Measurements from ENCODE around the gene OAS3. TPM values are rescaled to one million over a fixed set of nuclear protein-coding genes. Genes with fewer than 3 reads are reported as not detected.

The OAS3 gene
- total and polyA plus RNA-seq, 12 donors: 3.0 to 28.0 (median 8.5) TPM

DNA sequence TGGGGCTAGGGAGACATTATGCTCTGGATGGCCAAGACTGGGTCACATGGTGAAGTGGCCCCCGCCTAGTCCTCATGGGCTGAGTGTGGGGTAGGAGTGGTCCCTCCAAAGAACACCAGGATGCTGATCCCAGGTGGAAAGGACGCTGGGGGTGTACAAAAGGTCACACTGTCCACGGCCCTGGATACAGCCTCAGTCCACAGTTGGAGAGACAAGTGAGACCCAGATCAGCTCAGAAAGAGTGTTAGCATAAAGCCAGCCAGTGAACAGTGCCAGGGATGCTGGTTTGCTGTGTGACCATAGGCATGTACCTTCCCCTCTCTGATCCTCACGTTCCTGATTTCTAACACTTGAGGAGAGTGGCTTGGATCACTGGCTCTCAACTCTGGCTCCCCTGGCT is 26.6 kb downstream of the OAS3 start:
- peaks cover 0 to 100% (median 41%) of the 10 kb centered on the region in 9 donors for H3K36me3 ChIP-seq
- intact Hi-C loops (cut with DNase I): no loop called here
- TF ChIP-seq, protein P1, sequence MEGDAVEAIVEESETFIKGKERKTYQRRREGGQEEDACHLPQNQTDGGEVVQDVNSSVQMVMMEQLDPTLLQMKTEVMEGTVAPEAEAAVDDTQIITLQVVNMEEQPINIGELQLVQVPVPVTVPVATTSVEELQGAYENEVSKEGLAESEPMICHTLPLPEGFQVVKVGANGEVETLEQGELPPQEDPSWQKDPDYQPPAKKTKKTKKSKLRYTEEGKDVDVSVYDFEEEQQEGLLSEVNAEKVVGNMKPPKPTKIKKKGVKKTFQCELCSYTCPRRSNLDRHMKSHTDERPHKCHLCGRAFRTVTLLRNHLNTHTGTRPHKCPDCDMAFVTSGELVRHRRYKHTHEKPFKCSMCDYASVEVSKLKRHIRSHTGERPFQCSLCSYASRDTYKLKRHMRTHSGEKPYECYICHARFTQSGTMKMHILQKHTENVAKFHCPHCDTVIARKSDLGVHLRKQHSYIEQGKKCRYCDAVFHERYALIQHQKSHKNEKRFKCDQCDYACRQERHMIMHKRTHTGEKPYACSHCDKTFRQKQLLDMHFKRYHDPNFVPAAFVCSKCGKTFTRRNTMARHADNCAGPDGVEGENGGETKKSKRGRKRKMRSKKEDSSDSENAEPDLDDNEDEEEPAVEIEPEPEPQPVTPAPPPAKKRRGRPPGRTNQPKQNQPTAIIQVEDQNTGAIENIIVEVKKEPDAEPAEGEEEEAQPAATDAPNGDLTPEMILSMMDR (IDR thresholded peaks at IDR 0.05): no peak
- H3K27ac ChIP-seq: no peak overlapping the region
- DNase-seq (no peak), ATAC-seq (no peak)
- H3K4me1 ChIP-seq: no peaks in the 10 kb centered on the region
- no peaks in the 10 kb centered on the region for H3K9me3 ChIP-seq
- 87 to 89% methylated on average over 4 of the region's 4 CpGs for WGBS, 2 donors
- no peak overlapping the region for H3K4me3 ChIP-seq
- H3K27me3 ChIP-seq: peaks cover 0 to 3% (median 0%) of the 10 kb centered on the region in 7 donors

- ATAC-seq: no peak
Observed at GRCh38 chr12:112965643-112966042, 27.4 kb downstream of the OAS3 start.

DNA sequence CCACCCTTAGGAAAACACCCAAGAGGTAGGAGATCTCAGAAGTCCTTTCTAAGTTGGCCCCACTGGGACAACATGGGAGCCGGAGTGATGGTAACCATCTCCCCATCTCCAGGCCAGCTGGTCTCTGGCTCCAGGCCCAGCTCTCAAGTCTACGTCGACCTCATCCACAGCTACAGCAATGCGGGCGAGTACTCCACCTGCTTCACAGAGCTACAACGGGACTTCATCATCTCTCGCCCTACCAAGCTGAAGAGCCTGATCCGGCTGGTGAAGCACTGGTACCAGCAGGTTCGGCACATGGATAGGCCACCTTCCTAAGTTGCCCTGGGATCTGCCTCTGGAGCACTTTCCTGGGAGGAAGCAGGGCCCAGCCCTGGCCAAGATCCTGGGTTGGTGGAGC is 29.0 kb downstream of the OAS3 start:
- 91 to 97% methylated on average over 9 of the region's 9 CpGs for WGBS, 2 donors

More at GRCh38 chr12:112965643-112966042, 27.4 kb downstream of the OAS3 start:
- intact Hi-C loops (cut with DNase I): no loop called here
- Histone ChIP-seq H3K4me3 (no peak overlapping the region), H3K4me1 (peaks cover 0 to 2% (median 0%) of the 10 kb centered on the region in 9 donors), H3K36me3 (peaks cover 0 to 100% (median 44%) of the 10 kb centered on the region in 9 donors), H3K27me3 (peaks cover 0 to 3% (median 0%) of the 10 kb centered on the region in 7 donors), H3K9me3 (no peaks in the 10 kb centered on the region), H3K27ac (no peak overlapping the region)
- DNase-seq: no peak
- TF ChIP-seq, protein P1 (IDR thresholded peaks at IDR 0.05): no peak
- WGBS, 2 donors: 93% methylated on average over 15 of the region's 15 CpGs

DNA sequence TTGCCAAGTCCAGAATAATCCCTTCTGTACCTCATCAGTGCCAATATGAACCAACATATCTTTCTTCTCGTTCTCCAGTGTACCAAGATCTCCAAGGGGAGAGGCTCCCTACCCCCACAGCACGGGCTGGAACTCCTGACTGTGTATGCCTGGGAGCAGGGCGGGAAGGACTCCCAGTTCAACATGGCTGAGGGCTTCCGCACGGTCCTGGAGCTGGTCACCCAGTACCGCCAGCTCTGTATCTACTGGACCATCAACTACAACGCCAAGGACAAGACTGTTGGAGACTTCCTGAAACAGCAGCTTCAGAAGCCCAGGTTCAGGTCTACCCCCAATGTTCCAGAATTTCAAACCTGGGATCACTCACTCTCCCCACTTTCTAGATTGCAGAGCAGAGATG is 29.6 kb downstream of the OAS3 start:
- Histone ChIP-seq H3K4me1 (peaks cover 0 to 13% (median 0%) of the 10 kb centered on the region in 9 donors), H3K36me3 (peaks cover 0 to 85% (median 41%) of the 10 kb centered on the region in 9 donors), H3K27me3 (no peaks in the 10 kb centered on the region), H3K27ac (no peak overlapping the region), H3K4me3 (no peak overlapping the region), H3K9me3 (no peaks in the 10 kb centered on the region)
- TF ChIP-seq, protein P1 (IDR thresholded peaks at IDR 0.05): no peak
- intact Hi-C loops (cut with DNase I): no loop called here
- ATAC-seq (no peak), DNase-seq (no peak)
- 94 to 95% methylated on average over 7 of the region's 7 CpGs for WGBS, 2 donors

More for the DNA sequence above, 29.0 kb downstream of the OAS3 start:
- Histone ChIP-seq H3K4me1 (peaks cover 0 to 13% (median 0%) of the 10 kb centered on the region in 9 donors), H3K9me3 (no peaks in the 10 kb centered on the region), H3K27me3 (peaks cover 0 to 3% (median 0%) of the 10 kb centered on the region in 7 donors), H3K27ac (no peak overlapping the region), H3K36me3 (peaks cover 0 to 90% (median 41%) of the 10 kb centered on the region in 9 donors), H3K4me3 (no peak overlapping the region)
- no peak for DNase-seq
- no peak for ATAC-seq
- intact Hi-C loops (cut with DNase I): no loop called here
- TF ChIP-seq, protein P1 (IDR thresholded peaks at IDR 0.05): no peak
